Myocyte (in vitro differentiated cells): Measurements from ENCODE around the gene KCNN2. TPM values are rescaled to one million over a fixed set of nuclear protein-coding genes. Genes with fewer than 3 reads are reported as not detected.

ENCODE experiments used
- DNase-seq: peaks from one replicate; pipeline ENCODE4 v3.0.0-alpha.2; 2012; ENCODE audit warnings: low read depth
- total RNA-seq: library from RNA; depleted of rRNA; stranded (reverse); fragments of >200 nt; gene quantifications from 2 replicates; pipeline ENCODE4 v1.2.3, GENCODE V29; 2014

The KCNN2 gene
- total RNA-seq, 1 donor from 2014 or later: not detected

- DNase-seq: no peak
Observed at GRCh38 chr5:114500756-114501155, 138.9 kb downstream of the KCNN2 start.

- no peak for DNase-seq
Observed at GRCh38 chr5:114504560-114504959, 142.7 kb downstream of the KCNN2 start.

GRCh38 chr5:114524221-114524620, 162.4 kb downstream of the KCNN2 start:
- DNase-seq: no peak

- no peak for DNase-seq
Observed at GRCh38 chr5:114544561-114544960, 182.7 kb downstream of the KCNN2 start.
